Measurements from ENCODE around the gene F11.

DNA sequence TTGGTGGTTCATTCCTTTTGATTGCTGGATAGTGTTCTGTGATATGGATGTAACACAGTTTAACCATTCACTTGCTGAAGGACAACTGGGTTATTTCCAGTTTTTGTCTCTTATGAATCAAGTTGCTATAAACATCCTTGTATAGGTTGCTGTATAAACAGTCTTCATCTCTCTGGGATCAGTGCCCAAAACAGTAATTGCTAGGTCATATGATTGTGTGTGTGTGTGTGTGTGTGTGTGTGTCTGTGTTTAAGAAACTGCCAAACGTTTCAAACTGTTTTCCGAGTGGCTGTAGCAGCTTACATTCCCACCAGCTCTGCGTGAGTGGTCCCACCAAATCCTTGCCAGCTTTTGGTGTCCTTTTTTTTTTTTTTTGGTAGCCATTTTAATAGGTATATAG is 60.4 kb downstream of the F11 start:
- TF ChIP-seq, protein P1, sequence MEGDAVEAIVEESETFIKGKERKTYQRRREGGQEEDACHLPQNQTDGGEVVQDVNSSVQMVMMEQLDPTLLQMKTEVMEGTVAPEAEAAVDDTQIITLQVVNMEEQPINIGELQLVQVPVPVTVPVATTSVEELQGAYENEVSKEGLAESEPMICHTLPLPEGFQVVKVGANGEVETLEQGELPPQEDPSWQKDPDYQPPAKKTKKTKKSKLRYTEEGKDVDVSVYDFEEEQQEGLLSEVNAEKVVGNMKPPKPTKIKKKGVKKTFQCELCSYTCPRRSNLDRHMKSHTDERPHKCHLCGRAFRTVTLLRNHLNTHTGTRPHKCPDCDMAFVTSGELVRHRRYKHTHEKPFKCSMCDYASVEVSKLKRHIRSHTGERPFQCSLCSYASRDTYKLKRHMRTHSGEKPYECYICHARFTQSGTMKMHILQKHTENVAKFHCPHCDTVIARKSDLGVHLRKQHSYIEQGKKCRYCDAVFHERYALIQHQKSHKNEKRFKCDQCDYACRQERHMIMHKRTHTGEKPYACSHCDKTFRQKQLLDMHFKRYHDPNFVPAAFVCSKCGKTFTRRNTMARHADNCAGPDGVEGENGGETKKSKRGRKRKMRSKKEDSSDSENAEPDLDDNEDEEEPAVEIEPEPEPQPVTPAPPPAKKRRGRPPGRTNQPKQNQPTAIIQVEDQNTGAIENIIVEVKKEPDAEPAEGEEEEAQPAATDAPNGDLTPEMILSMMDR (IDR thresholded peaks at IDR 0.05; ENCODE audit: low read depth, low read length, poor library complexity, severe bottlenecking): no peak
- no peak for TF ChIP-seq EZH2phosphoT487 (IDR thresholded peaks at IDR 0.05; ENCODE audit: borderline replicate concordance, low read length)
